HFF-Myc (cell line): ENCODE data around the gene TMEM132D.
"Not testable (repeated sequence)": the region's sequence is repeated elsewhere in the genome, so short reads cannot be mapped to it uniquely, and the experiment has no call there.

Experiments used
- DNase-seq: peaks from one replicate; pipeline ENCODE4 v3.0.0-alpha.2; 2011; ENCODE audit warnings: low read depth; ENCODE audit errors: extremely low read depth
- H3K4me3 ChIP-seq: replicated peaks from 2 replicates; pipeline ENCODE4 v1.5.1; 2011; ENCODE audit warnings: low read depth, mild to moderate bottlenecking, control low read depth, low read length
- TF ChIP-seq, protein P1 (sequence below): IDR thresholded peaks from 2 replicates; pipeline ENCODE4 v1.5.1; 2012; ENCODE audit warnings: mild to moderate bottlenecking, low read depth, low read length, control low read depth; ENCODE audit errors: missing control alignments

TMEM132D gene

DNA sequence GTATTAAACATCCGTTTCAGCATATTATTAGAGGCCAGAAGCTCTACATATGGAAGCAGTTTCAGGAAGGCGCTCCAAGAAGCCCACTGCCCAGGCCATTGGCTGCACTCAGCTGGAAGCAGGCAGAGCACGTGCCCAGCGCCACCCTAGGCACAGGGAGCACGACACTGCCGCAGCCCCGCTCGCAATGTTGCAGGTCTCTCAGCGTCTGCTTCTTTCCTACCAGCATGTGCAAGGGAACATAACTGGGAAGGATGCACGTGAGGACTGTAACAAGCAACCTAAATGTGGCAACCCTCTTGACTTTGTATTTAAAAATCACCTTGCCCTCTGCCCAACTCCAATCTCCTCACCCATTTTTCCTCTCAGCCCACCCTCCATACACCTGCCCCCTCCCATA is 3.5 kb downstream of the TMEM132D start:
- no peak for DNase-seq
- TF ChIP-seq, protein P1, sequence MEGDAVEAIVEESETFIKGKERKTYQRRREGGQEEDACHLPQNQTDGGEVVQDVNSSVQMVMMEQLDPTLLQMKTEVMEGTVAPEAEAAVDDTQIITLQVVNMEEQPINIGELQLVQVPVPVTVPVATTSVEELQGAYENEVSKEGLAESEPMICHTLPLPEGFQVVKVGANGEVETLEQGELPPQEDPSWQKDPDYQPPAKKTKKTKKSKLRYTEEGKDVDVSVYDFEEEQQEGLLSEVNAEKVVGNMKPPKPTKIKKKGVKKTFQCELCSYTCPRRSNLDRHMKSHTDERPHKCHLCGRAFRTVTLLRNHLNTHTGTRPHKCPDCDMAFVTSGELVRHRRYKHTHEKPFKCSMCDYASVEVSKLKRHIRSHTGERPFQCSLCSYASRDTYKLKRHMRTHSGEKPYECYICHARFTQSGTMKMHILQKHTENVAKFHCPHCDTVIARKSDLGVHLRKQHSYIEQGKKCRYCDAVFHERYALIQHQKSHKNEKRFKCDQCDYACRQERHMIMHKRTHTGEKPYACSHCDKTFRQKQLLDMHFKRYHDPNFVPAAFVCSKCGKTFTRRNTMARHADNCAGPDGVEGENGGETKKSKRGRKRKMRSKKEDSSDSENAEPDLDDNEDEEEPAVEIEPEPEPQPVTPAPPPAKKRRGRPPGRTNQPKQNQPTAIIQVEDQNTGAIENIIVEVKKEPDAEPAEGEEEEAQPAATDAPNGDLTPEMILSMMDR: no peak
- no peak overlapping the region for H3K4me3 ChIP-seq

DNA sequence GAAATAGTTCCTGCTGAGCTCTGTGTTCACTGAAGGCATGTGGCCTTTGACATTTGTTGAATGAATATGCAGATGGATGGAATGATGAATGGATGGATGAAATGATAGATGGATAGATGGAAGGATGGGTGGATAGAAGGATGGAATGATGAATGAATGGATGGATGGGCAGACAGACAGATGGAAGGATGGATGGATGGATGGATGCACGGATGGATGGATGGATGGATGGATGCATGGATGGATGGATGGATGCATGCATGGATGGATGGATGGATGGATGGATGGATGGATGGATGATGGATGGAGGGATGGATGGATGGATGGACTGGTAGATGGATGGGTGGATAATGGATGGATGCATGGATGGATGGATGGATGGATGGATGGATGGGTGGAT is 4.8 kb downstream of the TMEM132D start:
- not testable (repeated sequence) for DNase-seq, H3K4me3 ChIP-seq

DNA sequence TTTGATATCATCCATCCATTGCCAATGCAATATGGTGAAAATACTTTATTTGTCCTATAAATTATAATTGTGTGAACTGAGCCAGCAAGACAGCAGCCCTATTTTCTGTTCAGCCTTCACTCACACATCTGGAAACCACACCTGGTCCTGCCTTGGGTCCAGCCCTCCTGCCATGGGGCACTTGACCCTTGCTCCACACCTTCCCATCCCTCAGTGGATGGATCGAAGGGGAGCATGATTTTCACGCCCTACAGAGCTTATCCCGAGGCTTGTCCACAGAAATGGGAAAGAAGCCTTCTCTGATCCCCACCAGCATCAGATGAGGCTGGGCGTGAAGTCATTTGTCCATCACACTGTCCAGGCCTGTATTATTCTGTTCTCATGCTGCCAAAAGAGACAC is 10.1 kb downstream of the TMEM132D start:
- TF ChIP-seq, protein P1: no peak
- no peak overlapping the region for H3K4me3 ChIP-seq
- no peak for DNase-seq

DNA sequence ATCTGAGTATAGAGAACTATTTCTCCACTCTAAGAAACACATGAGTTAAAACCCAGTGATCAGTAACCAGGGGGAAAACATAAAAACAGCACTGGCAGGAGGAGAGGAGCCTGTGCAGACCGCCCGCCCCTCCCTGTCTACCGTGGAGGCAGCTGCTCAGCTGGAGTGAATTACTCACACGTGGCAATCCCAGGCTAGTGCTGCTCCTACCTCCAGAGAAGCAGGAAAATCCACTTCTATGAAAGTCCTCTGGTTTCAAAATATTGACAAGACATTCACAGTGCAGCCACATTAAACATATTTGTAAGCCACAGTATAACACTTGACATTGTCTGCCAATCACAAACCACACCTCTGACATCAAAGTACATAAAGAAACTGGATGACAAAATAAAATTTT is 16.7 kb downstream of the TMEM132D start:
- H3K4me3 ChIP-seq: no peak overlapping the region
- DNase-seq: no peak
- TF ChIP-seq, protein P1: no peak

DNA sequence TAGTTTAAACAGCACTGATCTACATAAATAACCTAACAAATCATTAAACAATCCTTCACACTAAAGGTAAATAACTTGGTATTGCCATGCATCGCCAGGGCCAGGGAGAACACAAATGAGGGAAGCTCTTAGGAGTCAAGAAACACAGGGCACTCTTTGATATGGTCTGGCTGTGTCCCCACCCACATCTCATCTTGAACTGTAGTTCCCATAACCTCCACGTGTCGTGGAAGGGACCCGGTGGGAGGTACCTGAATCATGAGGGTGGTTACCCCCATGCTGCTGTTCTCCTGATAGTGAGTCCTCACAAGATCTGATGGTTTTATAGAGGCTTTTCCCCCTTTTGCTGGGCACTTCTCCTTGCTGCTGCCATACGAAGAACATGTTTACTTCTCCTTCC is 17.3 kb downstream of the TMEM132D start:
- no peak for DNase-seq
- H3K4me3 ChIP-seq: no peak overlapping the region
- TF ChIP-seq, protein P1: no peak

DNA sequence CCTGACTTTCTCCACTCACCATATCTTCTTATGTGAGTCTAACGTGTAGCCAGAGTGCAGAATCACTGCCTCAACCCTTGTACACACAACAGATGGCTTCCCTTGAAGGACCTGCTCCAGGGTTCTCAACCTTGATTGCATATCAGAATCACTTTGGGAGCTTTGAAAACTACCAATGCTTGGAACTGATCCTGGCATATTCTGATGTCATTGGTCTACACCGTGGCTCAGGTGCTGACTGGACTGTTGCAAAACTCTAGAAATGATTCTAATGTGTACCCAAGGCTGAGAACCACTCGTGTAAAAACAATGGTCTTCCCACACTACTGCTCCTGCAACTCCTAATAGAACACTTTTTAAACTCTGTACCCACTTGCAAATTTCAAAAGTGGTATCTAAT is 18.5 kb downstream of the TMEM132D start:
- TF ChIP-seq, protein P1: no peak
- H3K4me3 ChIP-seq: no peak overlapping the region
- DNase-seq: no peak

DNA sequence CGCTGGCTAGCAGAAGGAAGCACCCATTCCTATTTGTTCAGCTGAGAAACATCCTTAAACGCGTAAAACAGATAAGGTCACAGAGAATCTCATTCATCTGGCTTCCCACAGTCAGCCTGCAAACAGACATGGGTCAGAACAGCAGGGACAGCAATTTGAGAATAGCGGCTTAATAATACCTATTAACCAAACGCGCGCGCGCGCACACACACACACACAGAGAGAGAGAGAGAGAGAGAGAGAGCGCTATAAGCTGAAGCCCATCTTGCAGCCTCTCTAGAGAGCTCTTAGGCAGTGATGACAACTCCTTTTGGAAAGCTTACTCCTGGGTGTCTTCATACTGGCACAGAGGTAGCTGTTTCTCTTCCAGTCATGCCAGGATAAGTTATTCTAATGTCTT is 26.4 kb downstream of the TMEM132D start:
- no peak for DNase-seq
- TF ChIP-seq, protein P1: no peak
- H3K4me3 ChIP-seq: no peak overlapping the region
